Keratinocyte (primary cell): ENCODE data around the gene CPEB3. TPM values are rescaled to one million over a fixed set of nuclear protein-coding genes. Genes with fewer than 3 reads are reported as not detected.

ENCODE experiments used
- DNase-seq: peaks from one replicate; pipeline ENCODE4 v3.0.0-alpha.2; 2011; ENCODE audit warnings: low read depth, missing footprints, low spot score
- FAIRE-seq: peaks from 2 replicates; lab custom pipeline; 2011; peaks lifted over from hg19 to GRCh38; lab: Jason Lieb, UNC
- H2AFZ ChIP-seq: 2 replicates; pipeline ENCODE4 v1.6.0; 2012; ENCODE audit warnings: low read length, control low read depth, inconsistent platforms; ENCODE audit not compliant: control insufficient read depth
- H3K27ac ChIP-seq: 2 replicates; pipeline ENCODE4 v1.5.1; 2011; ENCODE audit warnings: low read length; ENCODE audit not compliant: control insufficient read depth, insufficient read depth
- H3K27me3 ChIP-seq: 3 replicates; pipeline ENCODE4 v1.6.0; 2011; ENCODE audit warnings: low read length; ENCODE audit not compliant: control insufficient read depth, insufficient read depth; ENCODE audit errors: extremely low read depth
- H3K36me3 ChIP-seq, 2 experiments: 2 replicates in 1 of 2; 3 replicates in 1 of 2; pipeline ENCODE4 v1.5.1; 2011; ENCODE audit warnings: low read length in 2 of 2, mild to moderate bottlenecking in 1 of 2; ENCODE audit not compliant: control insufficient read depth in 2 of 2, insufficient read depth in 2 of 2; ENCODE audit errors: extremely low read depth in 1 of 2
- H3K4me1 ChIP-seq: 3 replicates; pipeline ENCODE4 v1.5.1; 2011; ENCODE audit warnings: low read length; ENCODE audit not compliant: control insufficient read depth, insufficient read depth; ENCODE audit errors: extremely low read depth
- H3K4me2 ChIP-seq: 3 replicates; pipeline ENCODE4 v1.6.0; 2011; ENCODE audit warnings: low read depth, low read length; ENCODE audit not compliant: control insufficient read depth, insufficient read depth; ENCODE audit errors: extremely low read depth
- H3K4me3 ChIP-seq, 3 experiments: fragments of 200-600 bp in 1 of 3; sonication (generic) in 1 of 3; 2 replicates in 2 of 3; 3 replicates in 1 of 3; pipeline ENCODE4 v1.5.1; 2011 to 2016; ENCODE audit warnings: low read length in 3 of 3, mild to moderate bottlenecking in 3 of 3, control low read depth in 2 of 3, inconsistent platforms in 1 of 3, low read depth in 1 of 3, mixed read lengths in 1 of 3, mixed run types in 1 of 3, moderate library complexity in 1 of 3; ENCODE audit not compliant: control insufficient read depth in 2 of 3, insufficient read depth in 2 of 3; ENCODE audit errors: extremely low read depth in 1 of 3
- H3K79me2 ChIP-seq: 2 replicates; pipeline ENCODE4 v1.6.0; 2012; ENCODE audit warnings: low read length; ENCODE audit not compliant: control insufficient read depth, insufficient read depth
- H3K9ac ChIP-seq: 3 replicates; pipeline ENCODE4 v1.6.0; 2011; ENCODE audit warnings: low read length; ENCODE audit not compliant: control insufficient read depth, insufficient read depth; ENCODE audit errors: extremely low read depth
- H3K9me1 ChIP-seq: 3 replicates; pipeline ENCODE4 v1.6.0; 2011; ENCODE audit warnings: low read length; ENCODE audit not compliant: control insufficient read depth, insufficient read depth; ENCODE audit errors: extremely low read depth
- H3K9me3 ChIP-seq: 2 replicates; pipeline ENCODE4 v1.5.1; 2012; ENCODE audit warnings: low read depth, low read length; ENCODE audit not compliant: control insufficient read depth
- H4K20me1 ChIP-seq: 3 replicates; pipeline ENCODE4 v1.6.0; 2011; ENCODE audit warnings: low read length; ENCODE audit not compliant: control insufficient read depth, insufficient read depth; ENCODE audit errors: extremely low read depth
- CTCF ChIP-seq, 3 experiments: IDR thresholded peaks in 1 of 3; conservative IDR thresholded peaks in 1 of 3; optimal IDR thresholded peaks in 1 of 3; 2 replicates in 2 of 3; 3 replicates in 1 of 3; pipeline versions ENCODE3 to v1.5.1; 2011; ENCODE audit warnings: low read length in 3 of 3, mild to moderate bottlenecking in 3 of 3, moderate library complexity in 2 of 3, control low read depth in 1 of 3, inconsistent platforms in 1 of 3; ENCODE audit not compliant: insufficient read depth in 2 of 3; ENCODE audit errors: extremely low read depth in 1 of 3
- EZH2 ChIP-seq: IDR thresholded peaks from one replicate; pipeline ENCODE4 v1.6.1; 2012; ENCODE audit warnings: inconsistent platforms, mild to moderate bottlenecking, low read length, moderate library complexity
- dilution Hi-C: fragments of 300-500 bp; cut with MboI; formaldehyde crosslinking; loops from one replicate; pipeline ENCODE4 v1.7.0; 2020; ENCODE audit warnings: low sequenced_read_pairs; ENCODE audit not compliant: extremely low pct_ligation_motif_present
- polyA plus RNA-seq, 5 experiments: library from polyadenylated mRNA; depleted of rRNA in 3 of 5; stranded (reverse) in 3 of 5; stranded (forward) in 1 of 5; unstranded in 1 of 5; fragments of >200 nt; gene quantifications; 1 replicate in 1 of 5; 2 replicates in 3 of 5; 3 replicates in 1 of 5; pipeline versions ENCODE4 v1.2.1 to v1.2.3, GENCODE V29; 2011 to 2012; ENCODE audit warnings: missing spikeins in 2 of 5, low read depth in 1 of 5, low replicate concordance in 1 of 5

The CPEB3 gene
- polyA plus RNA-seq, 1 donor (not counting 4 experiments of a cell fraction or from before 2014, with no cell fraction given), result 0.47 TPM

GRCh38 chr10:92047215-92047614, 243.7 kb downstream of the CPEB3 start:
- no peak for FAIRE-seq
- H3K9me3 ChIP-seq, result no peaks in the 10 kb centered on the region
- H3K27me3 ChIP-seq, result no peaks in the 10 kb centered on the region
- TF ChIP-seq EZH2 (no peak), CTCF (optimal IDR thresholded peaks at IDR 0.05 in 1 of 3, IDR thresholded peaks at IDR 0.05 in 1 of 3, conservative IDR thresholded peaks at IDR 0.05 in 1 of 3; ENCODE audit: extremely low read depth in 1 of 3, insufficient read depth in 2 of 3, low read length in 3 of 3) (no peak)
- no peaks in the 10 kb centered on the region for H3K4me1 ChIP-seq
- no peak overlapping the region for H3K4me2 ChIP-seq
- H4K20me1 ChIP-seq, result no peaks in the 10 kb centered on the region
- H3K36me3 ChIP-seq, result peaks cover 0 to under 1% of the 10 kb centered on the region in 2 experiments
- no peak for DNase-seq
- no peaks in the 10 kb centered on the region for H3K79me2 ChIP-seq
- H3K27ac ChIP-seq, result no peak overlapping the region
- H2AFZ ChIP-seq, result no peak overlapping the region
- no peaks in the 10 kb centered on the region for H3K9me1 ChIP-seq
- dilution Hi-C loops, result no loop called here
- H3K4me3 ChIP-seq, result no peak overlapping the region
- H3K9ac ChIP-seq, result no peak overlapping the region

DNA sequence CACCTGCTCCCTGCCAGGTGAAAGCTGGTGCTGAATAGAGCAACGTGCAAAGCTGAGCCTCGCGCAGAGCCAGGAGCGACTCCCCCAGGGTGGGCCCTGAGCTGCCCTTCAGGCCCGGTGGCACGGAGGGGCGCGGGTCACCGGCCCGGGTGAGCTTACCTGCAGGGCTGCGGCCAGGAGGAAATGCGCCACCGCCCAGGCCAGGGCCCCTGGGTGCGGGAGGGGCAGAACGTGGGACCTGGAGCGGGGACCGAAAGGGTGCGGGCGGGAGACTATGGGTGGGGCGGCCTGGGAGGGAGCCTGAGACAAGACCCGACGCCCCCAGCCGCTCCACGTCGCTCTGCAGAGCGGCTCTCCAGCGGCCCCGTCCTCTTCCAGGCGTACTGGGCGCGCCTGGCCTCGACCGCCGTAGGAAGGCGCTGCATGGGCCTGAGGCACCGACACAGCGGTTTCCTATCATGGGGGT, 245.2 kb downstream of the CPEB3 start:
- Histone ChIP-seq H3K79me2 (no peaks in the 10 kb centered on the region), H3K9me3 (no peaks in the 10 kb centered on the region), H4K20me1 (no peaks in the 10 kb centered on the region), H3K27me3 (no peaks in the 10 kb centered on the region), H2AFZ (no peak overlapping the region), H3K4me1 (no peaks in the 10 kb centered on the region), H3K27ac (no peak overlapping the region), H3K9ac (no peak overlapping the region), H3K36me3 (no peaks in the 10 kb centered on the region), H3K4me2 (no peak overlapping the region), H3K4me3 (no peak overlapping the region), H3K9me1 (no peaks in the 10 kb centered on the region)
- DNase-seq, result no peak
- FAIRE-seq, result no peak
- dilution Hi-C loops, result no loop called here
- no peak for TF ChIP-seq EZH2
- TF ChIP-seq CTCF (optimal IDR thresholded peaks at IDR 0.05 in 1 of 3, IDR thresholded peaks at IDR 0.05 in 1 of 3, conservative IDR thresholded peaks at IDR 0.05 in 1 of 3; ENCODE audit: extremely low read depth in 1 of 3, insufficient read depth in 2 of 3, low read length in 3 of 3), result no peak
